Sigmoid colon (tissue), 4 donors: ENCODE results near the gene NOL11.

Experiments
- CTCF ChIP-seq, 4 experiments: fragments of 450-650 bp in 3 of 4; fragments of 200-600 bp in 1 of 4; IDR thresholded peaks; one replicate each; pipeline ENCODE4 v1.5.1; 2016 to 2019; ENCODE audit warnings: antibody characterized with exemption in 4 of 4, mild to moderate bottlenecking in 3 of 4, moderate library complexity in 2 of 4
- EP300 ChIP-seq, 4 donors: sonication (generic); formaldehyde crosslinking; IDR thresholded peaks; one replicate each; pipeline ENCODE4 v1.6.1; 2017; ENCODE audit warnings: antibody characterized with exemption in 4 of 4
- POLR2A ChIP-seq, 2 donors: fragments of 450-650 bp; IDR thresholded peaks; one replicate each; pipeline ENCODE4 v1.6.1; 2016; ENCODE audit warnings: antibody characterized with exemption in 2 of 2, mild to moderate bottlenecking in 2 of 2, moderate library complexity in 2 of 2
- POLR2AphosphoS5 ChIP-seq, 4 donors: sonication (generic); formaldehyde crosslinking; IDR thresholded peaks; one replicate each; pipeline ENCODE4 v1.6.1; 2017; ENCODE audit warnings: antibody characterized with exemption in 4 of 4

- no peak for TF ChIP-seq CTCF (IDR thresholded peaks at IDR 0.05)
- TF ChIP-seq POLR2AphosphoS5 (IDR thresholded peaks at IDR 0.05), result no peak
- TF ChIP-seq POLR2A (IDR thresholded peaks at IDR 0.05), result no peak
- no peak for TF ChIP-seq EP300 (IDR thresholded peaks at IDR 0.05)
Measured at GRCh38 chr17:67725373-67725791, 7.6 kb downstream of the NOL11 start.
